DLD1 (cell line): ENCODE measurements around the gene TRHDE.

Experiments
- in situ Hi-C: cut with HindIII; loops from 2 replicates; pipeline ENCODE4 v1.10.0; 2017; ENCODE audit warnings: low sequenced_read_pairs

Gene TRHDE

DNA sequence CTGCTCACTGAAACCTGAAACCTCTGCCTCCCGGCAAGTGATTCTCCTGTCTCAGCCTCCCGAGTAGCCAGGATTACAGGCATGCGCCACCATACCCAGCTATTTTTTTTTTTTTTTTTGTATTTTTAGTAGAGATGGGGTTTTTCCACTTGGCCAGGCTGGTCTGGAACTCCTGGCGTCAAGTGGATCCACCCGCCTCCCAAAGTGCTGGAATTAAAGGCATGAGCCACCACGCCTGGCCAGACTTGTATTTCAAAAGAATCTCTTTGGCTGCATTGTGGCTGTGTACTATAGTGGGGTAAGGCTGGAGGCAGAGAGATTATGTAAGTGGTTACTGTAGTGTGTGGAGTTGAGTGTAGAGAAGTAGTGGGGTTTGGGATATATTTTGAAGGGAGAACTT, 35.1 kb downstream of the TRHDE start:
- in situ Hi-C loops, result no loop called here

DNA sequence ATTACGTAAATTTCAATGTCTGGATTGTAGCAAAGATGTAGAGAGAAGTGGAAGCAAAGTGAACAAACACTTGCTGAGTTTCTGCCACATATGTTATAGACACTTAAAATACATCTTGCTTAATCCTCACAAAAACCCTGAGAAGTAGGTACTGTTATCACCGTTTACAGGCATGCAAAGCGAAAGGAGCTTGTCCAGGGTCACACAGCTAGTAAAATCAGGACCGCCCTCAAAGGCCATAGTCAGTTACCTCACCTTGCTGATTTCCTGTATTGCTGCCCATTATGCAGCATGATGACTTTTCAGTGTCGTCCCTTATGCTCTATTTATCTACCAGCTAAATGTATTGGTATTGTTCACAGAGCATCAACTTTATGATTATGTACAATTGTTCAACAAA, 39.8 kb downstream of the TRHDE start:
- in situ Hi-C loops, result no loop called here

DNA sequence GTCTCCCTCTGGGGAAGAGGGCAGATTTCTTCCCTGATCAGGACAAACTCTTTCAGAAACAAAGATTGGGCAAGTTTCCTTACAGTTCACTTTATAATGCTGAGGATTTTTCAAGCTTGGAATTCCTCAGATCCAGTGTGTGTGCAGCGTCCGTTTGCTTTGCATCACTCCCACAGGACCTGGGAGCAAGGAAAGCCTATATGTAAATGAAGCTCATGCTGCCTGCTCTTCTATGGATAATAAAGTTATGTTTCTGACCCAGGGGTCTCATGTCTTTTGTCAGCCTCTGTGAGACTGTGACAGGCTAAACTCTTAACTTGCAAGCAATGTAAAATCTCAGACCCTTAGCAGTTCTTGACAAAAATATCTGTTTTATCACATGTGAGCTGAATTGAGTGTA, 41.6 kb downstream of the TRHDE start:
- in situ Hi-C loops, result no loop called here

- in situ Hi-C loops, result no loop called here
Observed at GRCh38 chr12:72315858-72316257, 43.7 kb downstream of the TRHDE start.

DNA sequence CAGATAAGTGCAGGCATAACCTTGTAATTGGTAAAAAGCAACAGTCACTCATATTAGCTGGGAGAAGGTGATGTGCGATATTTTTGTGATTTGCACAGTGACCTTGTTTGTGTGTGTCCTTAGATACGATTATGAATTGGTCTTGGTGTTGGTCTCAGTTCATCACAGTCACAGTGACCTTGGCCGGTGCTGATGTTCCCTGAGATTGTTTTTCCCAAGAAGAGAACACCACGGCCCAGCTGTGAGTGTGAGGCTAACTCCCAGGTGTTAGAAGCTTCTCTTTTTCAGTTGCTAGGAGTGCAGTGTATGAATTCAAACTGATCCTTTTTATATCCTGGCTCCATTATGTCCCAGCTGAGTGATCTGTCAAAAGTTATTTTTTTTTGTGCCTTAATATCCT, 46.2 kb downstream of the TRHDE start:
- in situ Hi-C loops, result no loop called here

- in situ Hi-C loops, result no loop called here
Observed at GRCh38 chr12:72323881-72324280, 51.7 kb downstream of the TRHDE start.

DNA sequence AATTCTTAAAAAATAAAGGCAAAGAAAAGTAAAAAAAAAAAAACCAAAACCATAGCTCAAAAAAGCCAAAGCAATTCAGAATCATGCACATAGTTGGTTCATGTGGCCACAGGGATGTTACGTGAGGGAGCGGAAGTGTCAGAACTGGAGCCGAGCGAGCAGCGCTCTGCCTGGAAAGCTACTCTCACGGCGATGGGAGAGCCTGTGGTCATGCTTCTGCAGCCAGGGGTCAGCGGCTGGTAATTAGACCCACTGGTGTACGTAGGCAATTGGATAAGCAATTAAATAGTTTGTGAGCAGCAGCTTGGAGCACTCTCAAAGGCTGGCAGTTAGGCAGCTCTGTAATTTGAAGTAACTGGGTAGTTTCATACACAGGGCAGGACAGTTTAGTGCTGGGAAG, 58.1 kb downstream of the TRHDE start:
- in situ Hi-C loops, result no loop called here

DNA sequence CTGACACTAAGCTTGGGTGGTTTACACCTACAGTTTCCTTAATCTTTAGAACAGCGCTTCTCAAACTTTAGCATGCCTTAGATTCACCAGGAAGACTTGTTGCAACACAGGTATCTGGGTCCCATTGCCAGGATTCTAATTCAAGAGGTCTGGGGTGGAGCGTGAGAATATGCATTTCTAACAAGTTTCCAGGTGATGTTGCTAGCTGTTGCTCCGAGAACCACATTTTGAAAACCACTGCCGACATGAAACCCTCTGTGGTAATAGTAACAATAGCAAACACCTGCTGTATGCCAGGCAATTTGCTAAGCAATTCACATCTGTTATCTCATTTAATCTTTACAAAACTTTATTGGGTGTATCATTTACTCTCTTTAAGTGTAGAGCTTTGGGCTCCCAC, 58.6 kb downstream of the TRHDE start:
- in situ Hi-C loops, result no loop called here

- in situ Hi-C loops, result no loop called here
Observed at GRCh38 chr12:72337382-72337781, 65.2 kb downstream of the TRHDE start.

GRCh38 chr12:72337946-72338345, 65.8 kb downstream of the TRHDE start:
- in situ Hi-C loops, result no loop called here

GRCh38 chr12:72338437-72338836, 66.3 kb downstream of the TRHDE start:
- in situ Hi-C loops, result no loop called here

GRCh38 chr12:72346363-72346944, 74.3 kb downstream of the TRHDE start:
- in situ Hi-C loops, result no loop called here

DNA sequence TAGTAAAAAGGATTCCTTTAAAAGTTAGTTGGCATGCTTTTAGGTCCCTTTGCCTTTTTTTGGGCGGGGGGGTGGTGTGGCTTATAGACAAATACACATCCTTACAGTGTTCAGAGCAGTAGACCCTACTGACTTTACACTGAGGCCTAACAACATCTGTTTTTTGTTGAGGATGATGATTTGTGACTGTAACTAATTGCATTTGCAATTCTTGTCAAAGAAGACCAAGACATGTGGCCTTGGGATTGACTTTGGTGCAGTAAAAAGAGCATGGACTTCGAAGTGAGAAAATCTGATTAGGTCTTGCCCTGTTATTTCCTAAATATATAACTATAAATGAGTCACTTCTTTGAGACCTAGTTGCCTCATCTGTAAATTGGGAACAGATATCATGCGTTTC, 77.3 kb downstream of the TRHDE start:
- in situ Hi-C loops, result no loop called here

GRCh38 chr12:72359416-72359815, 87.2 kb downstream of the TRHDE start:
- in situ Hi-C loops, result no loop called here

- in situ Hi-C loops, result no loop called here
Observed at GRCh38 chr12:72365151-72365550, 93.0 kb downstream of the TRHDE start.

- in situ Hi-C loops, result no loop called here
Observed at GRCh38 chr12:72366255-72366654, 94.1 kb downstream of the TRHDE start.

- in situ Hi-C loops, result no loop called here
Observed at GRCh38 chr12:72368298-72368697, 96.1 kb downstream of the TRHDE start.

DNA sequence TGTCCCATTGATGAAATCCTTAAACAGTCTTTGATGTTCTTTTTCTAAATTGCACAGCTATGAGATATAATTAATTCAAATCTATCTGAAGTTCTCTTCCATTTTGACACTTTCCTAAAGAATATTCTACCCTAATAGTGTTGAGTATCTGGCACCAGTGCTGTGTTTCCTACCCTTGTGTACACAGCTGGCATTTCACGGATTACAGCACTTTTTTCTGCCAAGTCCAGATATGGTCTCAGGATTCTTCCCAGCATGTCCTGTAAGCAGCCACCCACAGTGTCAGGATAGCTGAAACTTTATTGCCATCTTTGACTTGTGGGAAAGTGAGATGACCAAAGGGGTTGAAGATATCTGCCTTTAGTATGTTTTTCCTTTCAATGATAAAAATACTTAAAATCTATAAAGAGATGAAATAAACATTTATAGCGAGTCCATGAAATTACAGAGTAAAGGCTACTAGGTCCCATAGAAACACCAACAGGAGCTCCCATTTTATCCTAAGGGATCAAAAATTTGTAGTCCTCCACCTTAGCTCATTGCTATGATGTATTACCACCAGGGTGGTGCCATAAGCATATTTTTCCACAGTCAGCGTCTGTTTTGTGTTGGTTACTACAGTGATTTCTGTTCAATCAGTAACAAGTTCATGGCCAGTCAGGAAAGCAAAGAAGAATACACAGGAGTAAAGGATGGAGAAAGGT, 96.7 kb downstream of the TRHDE start:
- in situ Hi-C loops, result no loop called here

DNA sequence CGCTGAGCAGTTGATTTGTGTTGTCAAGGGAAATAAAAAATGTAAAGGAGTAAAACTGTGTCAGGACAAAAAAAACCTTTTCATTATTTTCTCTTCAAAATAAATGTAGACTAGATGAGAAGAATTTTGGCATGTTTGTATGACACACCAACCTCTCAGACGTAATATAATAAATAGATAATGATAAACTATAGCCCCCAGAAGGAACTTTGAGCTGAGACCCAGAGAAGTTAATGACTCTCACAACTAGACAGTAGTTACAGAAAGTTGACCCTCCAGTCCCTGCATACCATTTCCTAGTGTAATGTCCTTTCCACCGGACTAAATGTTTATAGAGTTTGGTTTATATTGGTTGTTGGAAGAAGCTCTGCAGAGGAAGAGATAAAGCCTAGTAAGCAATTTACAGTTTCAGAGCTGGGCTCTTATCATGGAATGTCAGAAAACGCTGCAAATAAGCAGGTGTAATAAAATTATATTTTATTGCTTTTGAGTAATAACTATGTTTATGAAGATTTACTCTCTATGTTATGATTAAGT, 97.3 kb downstream of the TRHDE start:
- in situ Hi-C loops, result no loop called here

- in situ Hi-C loops, result no loop called here
Observed at GRCh38 chr12:72380441-72380840, 108.3 kb downstream of the TRHDE start.

- in situ Hi-C loops, result no loop called here
Observed at GRCh38 chr12:72388322-72388721, 116.2 kb downstream of the TRHDE start.

GRCh38 chr12:72390146-72390545, 118.0 kb downstream of the TRHDE start:
- in situ Hi-C loops, result no loop called here

DNA sequence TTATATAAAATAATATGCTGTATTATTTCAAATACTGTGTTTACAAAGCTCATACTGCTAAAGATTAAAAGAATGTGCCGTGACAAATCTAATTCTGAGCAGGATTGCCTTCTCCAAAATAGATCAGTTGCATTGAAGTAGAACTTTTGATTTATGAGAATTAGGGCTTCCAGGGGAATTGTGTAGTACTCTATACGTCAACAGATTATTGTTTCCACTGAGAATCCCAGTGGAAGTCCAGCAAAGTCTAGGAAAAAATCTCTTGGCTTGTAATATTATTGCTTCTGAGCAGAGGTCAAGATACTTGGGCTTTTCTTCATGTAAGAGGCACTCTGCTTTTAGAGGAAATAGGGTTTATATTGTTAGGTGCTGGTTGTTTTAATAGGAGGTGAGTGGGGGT, 133.9 kb downstream of the TRHDE start:
- in situ Hi-C loops, result no loop called here
